Adrenal gland (tissue), 12 donors: Measurements from ENCODE around the gene MTF2. TPM values are rescaled to one million over a fixed set of nuclear protein-coding genes. Genes with fewer than 3 reads are reported as not detected.

Experiments used
- DNase-seq, 7 donors: peaks; one replicate each; pipeline ENCODE4 v3.0.0-alpha.2; 2019 to 2020
- H3K27ac ChIP-seq, 5 donors: fragments of 200-600 bp; sonication (generic) in 4 of 5; 1 replicate in 3 of 5; 2 replicates in 2 of 5; pipeline versions ENCODE4 v1.5.1 to v1.8.0; 2016 to 2020; ENCODE audit warnings: mild to moderate bottlenecking in 1 of 5
- H3K27me3 ChIP-seq: fragments of 200-600 bp; 2 replicates; pipeline ENCODE4 v1.8.0; 2021
- H3K36me3 ChIP-seq, 2 donors: fragments of 200-600 bp; replicated peaks in 1 of 2; 1 replicate in 1 of 2; 2 replicates in 1 of 2; pipeline versions ENCODE4 v1.5.1 to v1.8.0; 2018 to 2022
- H3K4me1 ChIP-seq, 2 donors: fragments of 200-600 bp; replicated peaks in 1 of 2; 1 replicate in 1 of 2; 2 replicates in 1 of 2; pipeline versions ENCODE4 v1.5.1 to v1.8.0; 2018 to 2021
- H3K4me3 ChIP-seq, 4 donors: fragments of 200-600 bp; sonication (generic) in 3 of 4; one replicate each; pipeline ENCODE4 v1.5.1; 2016 to 2018
- H3K9me3 ChIP-seq, 3 donors: fragments of 200-600 bp; sonication (generic) in 1 of 3; replicated peaks in 1 of 3; 1 replicate in 2 of 3; 2 replicates in 1 of 3; pipeline versions ENCODE4 v1.5.1 to v1.8.0; 2016 to 2021
- POLR2A ChIP-seq, 2 donors: fragments of 450-650 bp; IDR thresholded peaks; one replicate each; pipeline ENCODE4 v1.6.1; 2017; ENCODE audit warnings: antibody characterized with exemption in 2 of 2, mild to moderate bottlenecking in 2 of 2, moderate library complexity in 1 of 2
- WGBS, 4 donors: extraction: QIAGEN DNeasy Blood & Tissue Kit in 2 of 4; methylation state at CpG; one replicate each; pipeline versions ENCODE4 v1.1.5 to v1.1.7; 2013 to 2017; 5-methylcytosine and 5-hydroxymethylcytosine counted together
- intact Hi-C, 2 donors: fragments of 100-400 bp; cut with DNase I; formaldehyde crosslinking; loops; one replicate each; pipeline versions ENCODE4 v1.14.1 to v1.15.0; 2022 to 2023
- polyA plus RNA-seq, 3 donors: library from polyadenylated mRNA; stranded (reverse); fragments of 200-250 nt in 2 of 3; fragments of 350-450 nt in 1 of 3; fragmentation: Illumina TruSeq in 1 of 3; extraction: RNeasy Lipid Tissue Mini Kit (QIAGEN cat#74804) in 1 of 3; gene quantifications; one replicate each; pipeline ENCODE4 v1.2.3, GENCODE V29; 2013 to 2014
- total RNA-seq, 9 donors: library from RNA; depleted of rRNA in 4 of 9; stranded (reverse); fragments of >200 nt in 4 of 9; fragments of 120-200 nt in 1 of 9; fragmentation: NEBNext Ultra II Directional in 1 of 9; extraction: Animal tissue kit (Norgen Biotek cat#: 25700) in 1 of 9; gene quantifications; one replicate each; pipeline versions ENCODE4 v1.1.0 to v1.2.4, GENCODE V29; 2013 to 2023
- TF ChIP-seq, protein P1 (sequence below), 6 experiments: fragments of 450-650 bp in 4 of 6; fragments of 200-600 bp in 2 of 6; sonication (generic) in 1 of 6; IDR thresholded peaks; 1 replicate in 5 of 6; 2 replicates in 1 of 6; pipeline versions ENCODE4 v1.5.1 to v1.8.0; 2016 to 2021; ENCODE audit warnings: antibody characterized with exemption in 6 of 6, mild to moderate bottlenecking in 2 of 6, moderate library complexity in 1 of 6
- donor health status: healthy with polysubstance abuse.
- donor health status: Bipolar disorder and iron deficiency.
- donor health status: DM: yes; HTN: yes; CAD: no.
- donor health status: DM: no; HTN: no; CAD: no.
- donor health status: DM: no; HTN: no; CAD: no.
- donor health status: DM: yes; HTN: yes; CAD: no.

MTF2 gene
- total and polyA plus RNA-seq, 12 donors, result 4.6 to 62.7 (median 20.9) TPM

- Histone ChIP-seq H3K36me3 (peaks cover 0 to 14% of the 10 kb centered on the region in 2 donors), H3K27ac (no peak overlapping the region), H3K27me3 (no peaks in the 10 kb centered on the region), H3K4me1 (peaks cover 4 to 10% of the 10 kb centered on the region in 2 donors), H3K9me3 (no peaks in the 10 kb centered on the region), H3K4me3 (no peak overlapping the region)
- DNase-seq, result no peak
- intact Hi-C loops, result no loop called here
- 64 to 77% (median 71%) methylated on average over 4 of the region's 4 CpGs for WGBS, 4 donors
- TF ChIP-seq POLR2A (IDR thresholded peaks at IDR 0.05), result no peak
- TF ChIP-seq, protein P1, sequence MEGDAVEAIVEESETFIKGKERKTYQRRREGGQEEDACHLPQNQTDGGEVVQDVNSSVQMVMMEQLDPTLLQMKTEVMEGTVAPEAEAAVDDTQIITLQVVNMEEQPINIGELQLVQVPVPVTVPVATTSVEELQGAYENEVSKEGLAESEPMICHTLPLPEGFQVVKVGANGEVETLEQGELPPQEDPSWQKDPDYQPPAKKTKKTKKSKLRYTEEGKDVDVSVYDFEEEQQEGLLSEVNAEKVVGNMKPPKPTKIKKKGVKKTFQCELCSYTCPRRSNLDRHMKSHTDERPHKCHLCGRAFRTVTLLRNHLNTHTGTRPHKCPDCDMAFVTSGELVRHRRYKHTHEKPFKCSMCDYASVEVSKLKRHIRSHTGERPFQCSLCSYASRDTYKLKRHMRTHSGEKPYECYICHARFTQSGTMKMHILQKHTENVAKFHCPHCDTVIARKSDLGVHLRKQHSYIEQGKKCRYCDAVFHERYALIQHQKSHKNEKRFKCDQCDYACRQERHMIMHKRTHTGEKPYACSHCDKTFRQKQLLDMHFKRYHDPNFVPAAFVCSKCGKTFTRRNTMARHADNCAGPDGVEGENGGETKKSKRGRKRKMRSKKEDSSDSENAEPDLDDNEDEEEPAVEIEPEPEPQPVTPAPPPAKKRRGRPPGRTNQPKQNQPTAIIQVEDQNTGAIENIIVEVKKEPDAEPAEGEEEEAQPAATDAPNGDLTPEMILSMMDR (IDR thresholded peaks at IDR 0.05), result no peak
These were observed 44.2 kb downstream of the MTF2 start for GRCh38 chr1:93123201-93123783.

- intact Hi-C loops, result no loop called here
- no peaks in the 10 kb centered on the region for H3K9me3 ChIP-seq
These were observed 45.7 kb downstream of the MTF2 start for GRCh38 chr1:93124556-93125355.

DNA sequence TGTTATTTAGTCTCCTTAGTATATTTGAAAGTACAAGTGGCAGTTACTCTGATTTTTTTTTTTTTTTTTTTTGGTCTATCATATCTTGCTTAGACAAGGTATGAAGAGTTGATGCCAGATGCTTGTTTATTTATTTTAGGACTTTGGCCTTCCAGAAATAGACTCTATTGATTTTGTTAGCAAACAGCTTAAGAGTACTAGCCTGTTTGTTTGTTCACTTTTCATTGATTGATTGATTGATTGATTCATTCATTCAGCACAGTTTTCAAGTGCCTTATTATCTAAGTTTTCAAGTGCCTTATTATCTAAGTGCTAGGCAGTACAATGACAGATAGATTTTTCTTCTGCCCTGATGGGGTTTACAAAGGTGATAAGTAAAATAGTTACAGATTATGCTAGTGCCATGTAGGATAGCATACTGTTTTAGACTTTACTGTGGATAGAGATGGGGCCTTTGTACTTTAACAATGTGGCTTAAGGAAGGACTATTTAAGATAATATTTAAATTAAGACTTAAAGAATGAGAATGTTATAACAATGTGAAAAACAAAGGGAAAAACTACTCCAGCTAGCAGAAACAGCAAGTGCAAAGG lies 50.5 kb downstream of the MTF2 start:
- peaks cover 8 to 10% of the 10 kb centered on the region in 2 donors for H3K4me1 ChIP-seq
- intact Hi-C loops, result no loop called here
- no peaks in the 10 kb centered on the region for H3K9me3 ChIP-seq
- H3K27ac ChIP-seq, result no peak overlapping the region
- no peaks in the 10 kb centered on the region for H3K27me3 ChIP-seq
- peaks cover 0 to 4% of the 10 kb centered on the region in 2 donors for H3K36me3 ChIP-seq
- DNase-seq, result no peak
- no peak overlapping the region for H3K4me3 ChIP-seq
- TF ChIP-seq POLR2A (IDR thresholded peaks at IDR 0.05), result no peak

More at GRCh38 chr1:93124556-93125355, 45.7 kb downstream of the MTF2 start:
- Histone ChIP-seq H3K27ac (no peak overlapping the region), H3K4me3 (no peak overlapping the region), H3K4me1 (peaks cover 4 to 10% of the 10 kb centered on the region in 2 donors), H3K36me3 (peaks cover 0 to 7% of the 10 kb centered on the region in 2 donors), H3K27me3 (no peaks in the 10 kb centered on the region)
- TF ChIP-seq, protein P1 (IDR thresholded peaks at IDR 0.05), result no peak
- no peak for TF ChIP-seq POLR2A (IDR thresholded peaks at IDR 0.05)
- DNase-seq, result no peak
- WGBS, 4 donors, result 71 to 77% (median 74%) methylated on average over 4 of the region's 4 CpGs

DNA sequence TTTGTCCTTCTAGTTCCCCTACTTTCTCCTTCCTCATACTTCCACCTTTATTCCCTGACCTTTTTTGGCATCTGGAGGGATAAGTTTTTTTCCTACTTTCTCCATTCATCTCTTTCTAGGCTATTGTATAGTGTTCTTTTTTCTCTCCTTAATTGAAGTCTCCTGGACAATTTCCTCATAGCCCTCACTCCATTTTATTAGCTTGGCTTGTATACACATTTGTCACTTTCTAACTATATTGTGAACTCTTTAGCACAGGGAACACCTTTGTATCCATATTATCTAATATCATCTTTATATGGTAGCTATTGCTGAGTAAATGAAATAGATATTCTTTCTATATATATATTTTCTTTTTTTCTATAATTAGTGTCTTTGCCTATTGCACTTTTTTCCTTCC lies 53.6 kb downstream of the MTF2 start:
- intact Hi-C loops, result no loop called here
- Histone ChIP-seq H3K27me3 (no peaks in the 10 kb centered on the region), H3K9me3 (no peaks in the 10 kb centered on the region), H3K36me3 (peaks cover 0 to 12% of the 10 kb centered on the region in 2 donors), H3K27ac (no peak overlapping the region), H3K4me1 (peaks cover 0 to 4% of the 10 kb centered on the region in 2 donors), H3K4me3 (no peak overlapping the region)
- no peak for DNase-seq
- TF ChIP-seq, protein P1 (IDR thresholded peaks at IDR 0.05), result no peak
- no peak for TF ChIP-seq POLR2A (IDR thresholded peaks at IDR 0.05)
